K562 (cell line): ENCODE measurements around the gene FAM149A. TPM values are rescaled to one million over a fixed set of nuclear protein-coding genes. Genes with fewer than 3 reads are reported as not detected.

Experiments used
- HLTF ChIP-seq: fragments of 450-650 bp; IDR thresholded peaks from 2 replicates; pipeline ENCODE4 v1.6.1; 2016
- MYC ChIP-seq, 2 experiments: fragments of 250-450 bp in 1 of 2; sonication (Bioruptor Pico) in 1 of 2; IDR thresholded peaks; 2 replicates each; pipeline versions ENCODE4 v1.5.1 to v1.6.1; 2012 to 2021; ENCODE audit warnings: low read depth in 2 of 2, borderline replicate concordance in 1 of 2, improper control_type of control experiment in 1 of 2, low read length in 1 of 2, mild to moderate bottlenecking in 1 of 2, moderate library complexity in 1 of 2
- NKRF ChIP-seq: fragments of 450-650 bp; IDR thresholded peaks from 2 replicates; pipeline ENCODE4 v1.6.1; 2016; ENCODE audit warnings: borderline replicate concordance
- POLR2AphosphoS5 ChIP-seq: IDR thresholded peaks from 2 replicates; pipeline ENCODE4 v1.6.1; 2011; ENCODE audit warnings: mild to moderate bottlenecking, low read depth, low read length, moderate library complexity; ENCODE audit not compliant: control insufficient read depth, insufficient read depth
- SIRT6 ChIP-seq: IDR thresholded peaks from one replicate; pipeline ENCODE4 v1.6.1; 2012; ENCODE audit warnings: low read depth, mild to moderate bottlenecking, control low read depth, inconsistent platforms, low read length, moderate library complexity
- SMARCA4 ChIP-seq: fragments of 450-650 bp; IDR thresholded peaks from 2 replicates; pipeline ENCODE4 v1.6.1; 2016
- TAF7 ChIP-seq: fragments of 450-650 bp; IDR thresholded peaks from 2 replicates; pipeline ENCODE4 v1.6.1; 2016; ENCODE audit warnings: missing genetic modification characterization, missing compliant biosample characterization
- UBTF ChIP-seq, 2 experiments: IDR thresholded peaks; 2 replicates each; pipeline ENCODE4 v1.6.1; 2012; ENCODE audit warnings: improper control_type of control experiment in 2 of 2, low read depth in 2 of 2, low read length in 2 of 2, borderline replicate concordance in 1 of 2
- polyA plus RNA-seq, 8 experiments: library from polyadenylated mRNA; depleted of rRNA in 4 of 8; stranded (reverse) in 5 of 8; unstranded in 3 of 8; fragments of >200 nt; fragmentation: Nextera tagmentation in 2 of 8; fragmentation: Illumina TruSeq in 1 of 8; extraction: Ambion mirVana in 2 of 8; extraction: Trizol in 1 of 8; gene quantifications; 2 replicates each; pipeline versions ENCODE4 v1.2.1 to v1.2.3, GENCODE V29; 2011 to 2014; ENCODE audit warnings: inconsistent platforms in 1 of 8, missing spikeins in 1 of 8
- total RNA-seq, 7 experiments: library from RNA; depleted of rRNA in 6 of 7; stranded (reverse); fragments of >200 nt in 6 of 7; fragmentation: Illumina TruSeq in 2 of 7; extraction: Trizol in 2 of 7; gene quantifications; 2 replicates each; pipeline versions ENCODE4 v1.2.1 to v1.2.3, GENCODE V29; 2011 to 2021; ENCODE audit warnings: low replicate concordance in 1 of 7
- TF ChIP-seq, protein P1 (sequence below): fragments of 450-650 bp; IDR thresholded peaks from 2 replicates; pipeline ENCODE4 v1.6.1; 2016; ENCODE audit warnings: mild to moderate bottlenecking

Gene FAM149A
- total and polyA plus RNA-seq, 9 of the 15 experiments (the other 6 are each of a cell fraction or from before 2014, with no cell fraction given), result not detected

- TF ChIP-seq NKRF, result 0 out of 2 replicates have a peak, but pooled peaks have one; percentile 28
- TF ChIP-seq MYC (IDR thresholded peaks at IDR 0.05; ENCODE audit: low read depth, low read length), result no peak
- 0 out of 2 replicates have a peak, but pooled peaks have one; percentile 31 for TF ChIP-seq MYC (CRISPR knock-in tag; IDR thresholded peaks at IDR 0.05; ENCODE audit: borderline replicate concordance, low read depth)
- 0 out of 4 replicates have a peak, but pooled peaks of 1 of the 2 experiments have one; percentile 11 for TF ChIP-seq UBTF (IDR thresholded peaks at IDR 0.05; ENCODE audit: borderline replicate concordance in 1 of 2, low read depth in 2 of 2, low read length in 2 of 2)
- TF ChIP-seq HLTF, result no peak
- TF ChIP-seq TAF7, result 0 out of 2 replicates have a peak, but pooled peaks have one; percentile 46
- peak; percentile 25; the same call in 1 of the 2 replicates for TF ChIP-seq SMARCA4
- TF ChIP-seq SIRT6, result no peak
- TF ChIP-seq, protein P1, sequence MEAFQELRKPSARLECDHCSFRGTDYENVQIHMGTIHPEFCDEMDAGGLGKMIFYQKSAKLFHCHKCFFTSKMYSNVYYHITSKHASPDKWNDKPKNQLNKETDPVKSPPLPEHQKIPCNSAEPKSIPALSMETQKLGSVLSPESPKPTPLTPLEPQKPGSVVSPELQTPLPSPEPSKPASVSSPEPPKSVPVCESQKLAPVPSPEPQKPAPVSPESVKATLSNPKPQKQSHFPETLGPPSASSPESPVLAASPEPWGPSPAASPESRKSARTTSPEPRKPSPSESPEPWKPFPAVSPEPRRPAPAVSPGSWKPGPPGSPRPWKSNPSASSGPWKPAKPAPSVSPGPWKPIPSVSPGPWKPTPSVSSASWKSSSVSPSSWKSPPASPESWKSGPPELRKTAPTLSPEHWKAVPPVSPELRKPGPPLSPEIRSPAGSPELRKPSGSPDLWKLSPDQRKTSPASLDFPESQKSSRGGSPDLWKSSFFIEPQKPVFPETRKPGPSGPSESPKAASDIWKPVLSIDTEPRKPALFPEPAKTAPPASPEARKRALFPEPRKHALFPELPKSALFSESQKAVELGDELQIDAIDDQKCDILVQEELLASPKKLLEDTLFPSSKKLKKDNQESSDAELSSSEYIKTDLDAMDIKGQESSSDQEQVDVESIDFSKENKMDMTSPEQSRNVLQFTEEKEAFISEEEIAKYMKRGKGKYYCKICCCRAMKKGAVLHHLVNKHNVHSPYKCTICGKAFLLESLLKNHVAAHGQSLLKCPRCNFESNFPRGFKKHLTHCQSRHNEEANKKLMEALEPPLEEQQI, result no peak
- no peak for TF ChIP-seq POLR2AphosphoS5
Measured at GRCh38 chr4:186192066-186192612, 87.6 kb downstream of the FAM149A start (continued).
